ENCODE measurements around the gene MX2.
"Not testable (repeated sequence)": the region's sequence is repeated elsewhere in the genome, so short reads cannot be mapped to it uniquely, and the experiment has no call there.

MX2 gene

DNA sequence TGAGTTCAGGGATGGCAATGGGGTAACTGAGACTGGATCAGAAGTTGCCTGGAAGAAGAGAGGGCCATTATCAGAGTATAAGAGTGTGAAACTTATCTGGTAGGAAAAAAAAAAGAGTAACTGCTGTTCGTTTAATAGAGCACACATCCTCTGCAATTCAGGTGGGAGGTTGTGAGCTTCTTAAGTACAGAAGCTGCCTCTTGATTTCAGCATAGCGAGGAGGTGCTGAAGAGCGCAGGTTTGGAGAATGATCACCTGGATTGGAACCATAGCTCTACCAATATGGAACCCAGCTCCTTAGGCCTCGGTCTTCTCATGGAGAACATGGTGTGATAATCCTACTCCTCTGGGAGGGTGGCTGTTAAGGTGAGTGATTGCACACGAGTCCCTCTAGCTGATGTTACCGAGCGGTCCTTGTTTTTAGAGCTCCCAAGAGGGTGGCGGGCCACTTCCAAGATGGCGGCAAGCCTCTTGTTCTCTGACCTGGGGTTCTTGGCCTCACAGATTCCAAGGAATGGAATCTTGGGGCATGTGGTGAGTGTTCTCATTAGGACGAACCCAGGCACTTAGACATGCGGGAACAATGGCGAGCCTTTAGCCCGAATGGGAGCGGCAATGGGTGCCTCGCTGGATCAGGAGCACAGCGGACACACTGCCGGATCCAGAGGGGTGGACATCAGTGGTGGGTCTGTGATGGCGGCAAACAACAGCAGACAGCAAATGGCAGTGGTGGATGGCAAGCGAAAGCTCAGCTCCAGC lies 60.9 kb downstream of the MX2 start:
- no peak for TF ChIP-seq CTCF (IDR thresholded peaks at IDR 0.05; ENCODE audit: insufficient read depth, missing control alignments)
- no peak for FAIRE-seq
- no peak for DNase-seq (ENCODE audit: insufficient read length, low spot score)

GRCh38 chr21:41423305-41423636 lies 61.4 kb downstream of the MX2 start:
- FAIRE-seq: not testable (repeated sequence)

DNA sequence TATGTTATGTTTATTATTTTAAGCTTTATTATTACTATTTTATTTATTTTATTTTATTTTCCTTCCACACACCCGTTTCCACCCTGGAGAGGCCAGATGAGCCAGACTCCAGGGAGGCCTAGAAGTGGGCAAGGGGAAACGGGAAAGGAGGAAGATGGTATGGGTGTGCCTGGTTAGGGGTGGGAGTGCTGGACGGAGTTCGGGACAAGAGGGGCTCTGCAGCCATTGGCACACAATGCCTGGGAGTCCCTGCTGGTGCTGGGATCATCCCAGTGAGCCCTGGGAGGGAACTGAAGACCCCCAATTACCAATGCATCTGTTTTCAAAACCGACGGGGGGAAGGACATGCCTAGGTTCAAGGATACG lies 63.7 kb downstream of the MX2 start:
- no peak for TF ChIP-seq CTCF (IDR thresholded peaks at IDR 0.05; ENCODE audit: insufficient read depth, missing control alignments)

More at GRCh38 chr21:41423305-41423636, 61.4 kb downstream of the MX2 start:
- DNase-seq (ENCODE audit: insufficient read length, low spot score): not testable (repeated sequence)

DNA sequence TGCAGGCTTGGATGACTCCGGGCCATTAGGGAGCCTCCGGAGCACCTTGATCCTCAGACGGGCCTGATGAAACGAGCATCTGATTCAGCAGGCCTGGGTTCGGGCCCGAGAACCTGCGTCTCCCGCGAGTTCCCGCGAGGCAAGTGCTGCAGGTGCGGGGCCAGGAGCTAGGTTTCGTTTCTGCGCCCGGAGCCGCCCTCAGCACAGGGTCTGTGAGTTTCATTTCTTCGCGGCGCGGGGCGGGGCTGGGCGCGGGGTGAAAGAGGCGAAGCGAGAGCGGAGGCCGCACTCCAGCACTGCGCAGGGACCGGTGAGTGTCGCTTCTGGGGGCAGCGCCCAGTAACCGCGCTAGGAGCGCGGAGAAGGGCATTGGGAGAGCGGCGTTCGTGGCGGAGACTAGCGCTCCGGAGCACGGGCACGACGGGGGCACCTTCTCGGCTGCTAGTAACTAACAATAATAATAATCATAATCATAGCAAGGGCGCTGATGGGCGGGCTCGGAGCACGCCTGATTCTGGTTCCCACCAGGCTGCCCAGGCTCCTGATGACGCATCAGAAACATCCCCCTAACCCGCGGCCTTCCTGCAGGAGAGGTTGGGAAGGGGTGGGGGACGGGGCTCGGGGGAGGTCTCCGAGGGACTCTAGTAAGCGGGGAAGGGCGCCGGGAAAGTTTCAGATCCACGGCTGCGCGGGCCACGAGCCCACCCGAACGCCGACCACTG lies 64.3 kb downstream of the MX2 start, which contains the start of gene MX1:
TSS of gene MX1 (plus strand) at position 286 of the 722 bp plus-strand sequence. CDS start 5,832 bp downstream, outside the sequence.
- DNase-seq (ENCODE audit: insufficient read length, low spot score): no peak
- TF ChIP-seq CTCF (IDR thresholded peaks at IDR 0.05; ENCODE audit: insufficient read depth, missing control alignments): no peak
- no peak for FAIRE-seq

More for the DNA sequence above, 63.7 kb downstream of the MX2 start:
- DNase-seq (ENCODE audit: insufficient read length, low spot score) (no peak), FAIRE-seq (no peak)

DNA sequence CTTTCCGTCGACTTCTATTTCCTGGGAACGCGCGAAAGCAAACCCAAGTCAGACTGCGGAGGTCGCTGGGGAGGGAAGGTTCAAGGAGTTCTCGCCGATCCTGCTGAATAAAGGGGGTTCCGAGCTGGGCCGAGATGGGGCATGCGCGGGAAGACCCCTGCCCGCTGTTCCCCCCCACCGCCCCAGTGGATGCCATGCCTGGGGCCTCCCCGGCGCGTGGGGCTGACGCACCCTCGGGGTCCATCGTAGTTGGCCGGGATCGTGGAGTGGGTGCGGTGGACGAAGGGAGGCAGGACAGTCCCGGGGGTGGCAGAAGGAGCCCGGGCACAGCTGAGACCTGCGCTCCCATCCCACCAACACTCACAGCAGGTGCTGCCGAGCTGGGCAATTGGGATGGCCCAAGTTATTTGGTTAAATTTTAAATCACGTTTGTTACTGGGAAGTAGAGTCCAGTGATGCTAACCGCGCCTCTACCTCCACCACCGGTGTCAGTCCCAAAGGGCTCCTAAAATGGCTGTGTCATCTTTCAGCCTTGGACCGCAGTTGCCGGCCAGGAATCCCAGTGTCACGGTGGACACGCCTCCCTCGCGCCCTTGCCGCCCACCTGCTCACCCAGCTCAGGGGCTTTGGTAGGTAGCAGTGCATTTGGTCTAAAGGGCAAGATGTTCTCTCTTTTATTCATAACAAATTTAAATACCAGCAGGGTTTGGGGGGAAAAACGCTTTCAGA lies 65.0 kb downstream of the MX2 start:
- DNase-seq (ENCODE audit: insufficient read length, low spot score) (no peak), FAIRE-seq (no peak)
- no peak for TF ChIP-seq CTCF (IDR thresholded peaks at IDR 0.05; ENCODE audit: insufficient read depth, missing control alignments)

DNA sequence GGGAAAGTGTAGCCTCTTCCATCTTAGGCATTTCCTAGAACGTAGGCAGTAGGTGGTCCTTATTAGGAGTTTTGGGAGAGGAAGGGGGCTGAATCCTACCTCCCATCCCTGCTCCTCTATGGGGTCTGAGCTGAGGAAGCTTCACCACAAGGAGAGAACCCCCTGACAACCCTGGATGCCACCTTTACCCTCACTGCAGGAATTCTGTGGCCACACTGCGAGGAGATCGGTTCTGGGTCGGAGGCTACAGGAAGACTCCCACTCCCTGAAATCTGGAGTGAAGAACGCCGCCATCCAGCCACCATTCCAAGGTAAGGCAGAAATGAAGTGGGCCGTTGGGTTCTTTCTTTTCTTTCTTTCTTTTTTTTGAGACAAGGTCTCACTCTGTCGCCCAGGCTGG lies 65.7 kb downstream of the MX2 start:
- no peak for TF ChIP-seq CTCF (IDR thresholded peaks at IDR 0.05; ENCODE audit: insufficient read depth, missing control alignments)
- FAIRE-seq: no peak
- no peak for DNase-seq (ENCODE audit: insufficient read length, low spot score)

DNA sequence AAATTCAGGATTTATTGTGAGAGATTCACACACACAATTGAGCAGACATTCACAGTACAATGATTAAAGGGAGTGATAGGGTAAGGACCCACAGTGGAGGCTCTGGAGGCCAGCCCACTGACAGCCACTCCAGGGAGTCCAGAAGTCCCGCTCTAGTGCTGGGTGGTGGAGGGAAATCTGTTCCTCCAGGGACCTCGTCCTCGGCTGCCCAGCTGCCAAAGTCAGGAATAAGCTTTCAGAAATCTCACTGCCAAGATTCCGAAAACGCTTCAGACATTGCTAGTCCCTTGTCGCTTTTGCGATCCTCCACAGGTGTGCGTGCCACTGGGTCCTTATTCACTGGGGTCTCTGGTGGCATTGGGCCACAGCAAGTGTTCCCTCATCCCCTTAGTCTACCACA lies 66.5 kb downstream of the MX2 start:
- DNase-seq (ENCODE audit: insufficient read length, low spot score): no peak
- FAIRE-seq: no peak
- no peak for TF ChIP-seq CTCF (IDR thresholded peaks at IDR 0.05; ENCODE audit: insufficient read depth, missing control alignments)
